Hematopoietic multipotent progenitor cell treated with erythropoietin and hydrocortisone succinate and interleukin-3 and kit ligand, for 15 days (in vitro differentiated cells): ENCODE measurements around the gene FAM193A.
"Not testable (repeated sequence)": the region's sequence is repeated elsewhere in the genome, so short reads cannot be mapped to it uniquely, and the experiment has no call there.

Experiments
- DNase-seq: peaks from one replicate; pipeline ENCODE4 v3.0.0-alpha.2; 2015; ENCODE audit warnings: low spot score

The FAM193A gene

GRCh38 chr4:2694691-2695090 is 158.2 kb downstream of the FAM193A start:
- no peak for DNase-seq

- DNase-seq = no peak
These were observed 159.1 kb downstream of the FAM193A start for GRCh38 chr4:2695346-2696060.

GRCh38 chr4:2696423-2696822 is 160.0 kb downstream of the FAM193A start:
- DNase-seq = no peak

GRCh38 chr4:2697995-2698414 is 161.6 kb downstream of the FAM193A start:
- DNase-seq = no peak

- DNase-seq = no peak
These were observed 162.1 kb downstream of the FAM193A start for GRCh38 chr4:2698504-2698903.

GRCh38 chr4:2698951-2699505 is 162.6 kb downstream of the FAM193A start:
- no peak for DNase-seq

- DNase-seq = no peak
These were observed 163.1 kb downstream of the FAM193A start for GRCh38 chr4:2699534-2699933.

- DNase-seq = no peak
These were observed 163.6 kb downstream of the FAM193A start for GRCh38 chr4:2700031-2700430.

GRCh38 chr4:2702361-2702760 is 165.9 kb downstream of the FAM193A start:
- DNase-seq = no peak

DNA sequence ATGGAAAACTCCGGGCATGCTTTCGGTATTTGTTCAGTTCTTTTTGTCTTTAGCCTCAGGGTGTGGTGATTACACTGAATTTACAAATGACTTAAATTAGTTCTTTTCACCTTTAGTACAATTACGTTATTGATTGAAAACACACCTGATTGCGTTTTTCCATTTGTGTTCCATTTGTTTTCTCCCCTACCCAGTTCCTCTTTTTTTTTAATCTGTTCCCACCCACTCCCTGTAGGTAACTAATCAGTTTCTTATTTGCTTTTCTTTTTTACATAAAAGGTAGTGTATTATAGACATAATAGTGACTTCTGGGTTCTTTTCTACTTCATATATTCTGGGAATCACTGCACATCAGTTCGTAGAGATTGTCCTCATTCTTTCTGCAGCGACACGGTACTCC is 166.3 kb downstream of the FAM193A start:
- no peak for DNase-seq

- DNase-seq = no peak
These were observed 175.9 kb downstream of the FAM193A start for GRCh38 chr4:2712261-2712842.

DNA sequence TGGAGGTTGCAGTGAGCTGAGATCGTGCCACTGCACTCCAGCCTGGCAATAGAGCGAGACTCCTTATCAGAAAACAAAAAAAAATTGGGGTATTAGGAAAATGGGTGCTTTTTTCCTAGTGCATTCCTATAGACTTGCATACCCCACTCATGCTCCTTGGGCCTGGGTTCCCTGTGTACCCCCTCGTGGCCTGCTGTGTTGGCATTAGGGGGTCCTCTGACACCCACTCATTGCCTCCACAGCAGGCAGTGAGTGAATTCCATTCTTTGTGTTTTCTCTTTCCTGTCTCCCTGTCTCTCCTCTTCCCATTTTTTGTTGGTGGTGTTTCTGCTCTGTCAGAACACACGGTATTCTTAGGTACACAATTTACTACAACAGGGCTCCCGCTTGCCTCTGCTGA is 176.9 kb downstream of the FAM193A start:
- DNase-seq = no peak

DNA sequence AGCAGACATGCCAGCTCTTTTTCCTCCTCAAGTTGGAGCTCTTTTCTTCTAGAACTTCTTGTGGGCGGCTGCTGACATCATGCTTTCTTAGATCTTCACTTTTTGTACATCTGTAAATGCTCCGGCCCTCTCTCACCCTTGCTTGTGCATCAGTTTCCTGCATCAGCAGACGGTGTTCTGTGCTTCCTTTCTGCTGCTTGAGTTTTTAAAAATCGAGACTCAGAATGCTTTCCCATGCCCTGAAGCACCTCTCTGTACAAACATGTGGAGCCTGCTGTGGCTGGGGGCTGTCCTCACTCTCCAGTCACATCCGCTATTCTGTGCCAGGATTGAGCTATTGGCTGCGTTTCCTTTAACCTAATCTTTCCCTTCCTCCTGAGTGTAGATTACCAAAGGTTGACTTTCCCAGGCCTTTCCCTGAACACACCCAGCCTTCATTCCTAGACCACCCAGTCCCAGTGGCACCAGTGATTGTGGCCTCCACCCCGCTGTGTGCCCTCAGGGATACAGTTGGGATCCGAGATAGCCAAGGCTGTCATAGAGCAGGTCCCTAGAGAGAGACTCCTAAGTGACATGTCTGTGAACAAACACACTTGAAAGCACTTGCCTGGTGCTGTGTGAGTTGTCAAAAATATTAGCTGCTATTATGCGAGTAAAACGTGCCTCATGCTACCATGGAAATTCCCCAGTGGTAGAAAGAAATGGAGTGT is 177.8 kb downstream of the FAM193A start:
- no peak for DNase-seq

GRCh38 chr4:2714918-2715317 is 178.5 kb downstream of the FAM193A start:
- DNase-seq = no peak

- DNase-seq = no peak
These were observed 179.0 kb downstream of the FAM193A start for GRCh38 chr4:2715426-2715825.

- DNase-seq = no peak
These were observed 179.8 kb downstream of the FAM193A start for GRCh38 chr4:2716236-2716635.

DNA sequence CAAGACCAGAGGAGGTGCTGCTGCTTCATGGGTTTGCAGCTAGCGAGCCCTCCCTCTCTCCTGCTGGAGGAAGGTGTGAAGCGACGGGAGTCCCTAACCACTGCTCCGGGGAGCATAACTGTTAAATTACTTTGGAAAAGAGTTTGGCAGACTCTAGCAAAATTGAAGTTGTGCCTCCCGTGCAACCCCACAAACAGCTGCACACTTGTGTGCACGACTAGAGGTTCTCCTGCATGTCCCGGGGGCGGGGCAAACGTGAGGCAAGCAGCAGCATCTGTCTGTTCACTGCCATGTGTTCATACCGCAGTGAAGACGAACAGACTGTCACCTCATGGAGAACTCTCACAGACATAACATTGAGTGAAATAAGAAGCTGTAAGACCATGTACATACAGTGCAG is 185.1 kb downstream of the FAM193A start:
- no peak for DNase-seq

DNA sequence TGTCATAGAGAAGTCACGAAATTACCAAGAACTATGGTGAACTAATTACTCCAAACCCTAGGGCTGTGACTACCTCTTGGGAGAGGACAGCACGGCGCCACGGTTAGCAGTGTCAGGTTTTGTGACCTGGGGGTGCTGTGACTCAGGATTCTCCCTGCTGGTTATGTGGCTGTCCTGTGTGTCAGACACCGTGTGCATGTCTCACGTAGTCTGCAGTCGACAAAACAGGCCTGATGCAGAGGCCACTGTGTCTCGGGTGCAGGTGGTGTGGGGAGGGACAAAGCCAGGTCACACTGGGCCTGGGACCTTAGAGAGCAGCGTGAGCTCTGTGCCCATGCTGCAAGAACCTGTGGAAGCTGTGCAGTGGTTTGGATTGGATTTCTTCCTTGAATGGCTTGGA is 185.6 kb downstream of the FAM193A start:
- no peak for DNase-seq

DNA sequence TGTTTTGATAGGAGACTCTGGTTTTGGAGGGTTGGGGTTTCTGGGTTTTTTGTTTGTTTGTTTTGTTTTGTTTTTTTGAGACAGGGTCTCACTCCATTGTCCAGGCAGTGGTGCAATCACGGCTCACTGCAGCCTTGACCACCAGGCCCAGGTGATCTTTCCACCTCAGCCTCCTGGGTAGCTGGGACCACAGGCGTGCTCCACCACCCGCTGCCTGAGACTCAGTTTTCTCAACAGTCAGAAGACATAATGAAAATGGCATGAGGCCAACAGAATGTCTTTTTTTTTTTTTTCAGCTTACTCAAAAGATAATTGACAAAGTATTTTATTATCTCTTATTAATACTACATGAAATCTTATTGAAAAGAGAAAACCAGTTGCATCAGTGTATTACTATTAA is 187.3 kb downstream of the FAM193A start:
- no peak for DNase-seq

- DNase-seq = no peak
These were observed 188.9 kb downstream of the FAM193A start for GRCh38 chr4:2725380-2725779.

DNA sequence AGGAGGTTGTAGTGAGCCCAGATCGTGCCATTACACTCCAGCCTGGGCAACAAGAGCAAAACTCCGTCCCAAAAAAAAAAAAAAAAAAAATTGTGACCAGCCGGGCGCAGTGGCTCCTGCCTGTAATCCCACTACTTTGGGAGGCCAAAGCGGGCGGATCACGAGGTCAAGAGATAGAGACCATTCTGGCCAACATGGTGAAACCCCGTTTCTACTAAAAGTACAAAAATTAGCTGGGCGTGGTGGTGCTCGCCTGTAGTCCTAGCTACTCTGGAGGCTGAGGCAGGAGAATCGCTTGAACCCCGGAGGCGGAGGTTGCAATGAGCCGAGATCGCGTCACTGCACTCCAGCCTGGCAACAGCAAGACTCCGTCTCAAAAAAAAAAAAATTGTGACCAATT is 190.4 kb downstream of the FAM193A start:
- not testable (repeated sequence) for DNase-seq

DNA sequence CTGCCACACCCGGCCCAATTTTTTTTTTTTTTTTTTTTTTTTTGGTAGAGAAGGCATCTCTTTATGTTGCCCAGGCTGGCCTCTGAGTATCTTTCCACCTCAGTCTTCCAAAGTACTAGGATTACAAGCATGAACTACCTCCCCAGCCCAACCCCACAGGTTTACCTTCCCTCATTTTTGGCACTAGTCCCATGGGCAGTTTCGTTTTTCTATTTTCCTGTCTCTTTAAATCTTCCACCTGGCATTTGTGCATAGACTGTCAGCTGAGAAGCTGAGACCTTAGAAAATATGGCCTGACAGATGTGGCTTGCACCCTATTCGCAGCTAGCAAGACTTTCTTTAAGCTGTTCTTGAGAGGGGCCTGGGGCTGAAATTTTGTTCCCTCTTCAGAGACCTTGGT is 191.8 kb downstream of the FAM193A start:
- DNase-seq = no peak
